GM18511 (cell line): ENCODE measurements around the gene NTRK3.

Experiments
- ATAC-seq: cut with Tn5 transposase; IDR thresholded peaks from one replicate; pipeline ENCODE4 v1.9.1; 2021; ENCODE audit warnings: mild to moderate bottlenecking, moderate library complexity; ENCODE audit not compliant: unreplicated experiment

The NTRK3 gene

GRCh38 chr15:88188300-88188699 lies 68.2 kb downstream of the NTRK3 start:
- ATAC-seq = no peak

- no peak for ATAC-seq
Measured at GRCh38 chr15:88187195-88187594, 69.3 kb downstream of the NTRK3 start.

DNA sequence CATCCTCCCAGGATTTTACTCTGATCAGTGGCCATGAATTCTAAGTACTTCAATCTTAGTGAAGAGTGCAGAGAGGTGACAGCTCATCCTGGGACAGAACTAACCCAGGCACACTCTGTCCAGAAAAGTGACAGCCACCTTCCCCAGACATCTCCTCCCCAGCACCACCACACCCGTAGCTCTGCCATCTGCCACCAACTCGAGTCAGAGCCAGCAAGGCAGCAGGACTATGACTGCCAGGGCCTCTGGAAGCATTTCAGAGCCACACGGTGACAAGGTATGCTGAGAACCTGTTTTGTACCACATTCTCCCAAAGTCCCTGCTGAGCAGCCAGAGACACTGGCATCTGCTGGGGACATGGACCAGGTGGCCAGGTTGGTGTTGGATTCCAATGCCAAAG lies 71.0 kb downstream of the NTRK3 start:
- ATAC-seq = no peak

DNA sequence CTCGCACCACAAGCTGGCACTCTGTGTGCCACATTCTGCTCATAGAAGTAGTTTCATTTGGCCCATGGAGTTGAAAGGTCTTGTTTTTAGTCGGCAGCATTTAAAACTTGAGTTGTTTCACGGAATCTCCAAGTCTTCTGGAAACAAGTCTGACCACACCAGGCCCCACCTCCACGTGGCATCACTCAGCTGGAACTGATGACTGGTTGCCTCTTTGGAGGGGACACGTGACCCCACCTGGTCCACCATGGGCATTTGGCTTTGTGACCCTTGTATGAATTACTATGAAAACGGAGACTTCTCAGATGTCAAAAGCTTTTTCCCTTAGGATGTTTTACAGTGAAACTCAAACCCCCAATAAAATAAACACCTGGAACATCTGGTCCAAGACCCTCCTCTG lies 74.9 kb downstream of the NTRK3 start:
- ATAC-seq = no peak

GRCh38 chr15:88179562-88179961 lies 77.0 kb downstream of the NTRK3 start:
- ATAC-seq = peak; percentile 95

GRCh38 chr15:88178631-88179030 lies 77.9 kb downstream of the NTRK3 start:
- peak; percentile 51 for ATAC-seq

- no peak for ATAC-seq
Measured at GRCh38 chr15:88177451-88177850, 79.1 kb downstream of the NTRK3 start.

- ATAC-seq = no peak
Measured at GRCh38 chr15:88174571-88174970, 82.0 kb downstream of the NTRK3 start.

- ATAC-seq = no peak
Measured at GRCh38 chr15:88166082-88166993, 90.2 kb downstream of the NTRK3 start.

GRCh38 chr15:88161636-88162035 lies 94.9 kb downstream of the NTRK3 start:
- no peak for ATAC-seq

GRCh38 chr15:88155310-88155709 lies 101.2 kb downstream of the NTRK3 start:
- no peak for ATAC-seq

DNA sequence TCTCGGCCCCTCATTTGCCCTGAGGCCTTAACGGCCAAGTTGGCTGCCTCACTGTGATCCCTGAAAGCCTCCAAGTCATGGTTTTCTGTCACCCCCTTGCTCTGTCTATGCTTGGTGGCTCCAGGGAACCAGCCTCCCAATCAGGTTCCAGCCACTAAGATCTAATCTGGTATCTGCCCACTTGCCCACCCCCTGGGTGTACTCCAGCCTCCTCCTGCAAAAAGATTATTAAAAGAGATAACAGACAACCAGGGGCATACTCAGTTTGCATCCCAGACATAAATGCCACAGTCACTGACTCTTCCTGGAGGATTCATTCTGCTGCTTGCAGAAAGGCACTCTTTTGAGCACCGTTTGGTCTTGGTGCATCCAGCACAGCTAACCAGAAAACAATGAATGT lies 103.9 kb downstream of the NTRK3 start:
- no peak for ATAC-seq

DNA sequence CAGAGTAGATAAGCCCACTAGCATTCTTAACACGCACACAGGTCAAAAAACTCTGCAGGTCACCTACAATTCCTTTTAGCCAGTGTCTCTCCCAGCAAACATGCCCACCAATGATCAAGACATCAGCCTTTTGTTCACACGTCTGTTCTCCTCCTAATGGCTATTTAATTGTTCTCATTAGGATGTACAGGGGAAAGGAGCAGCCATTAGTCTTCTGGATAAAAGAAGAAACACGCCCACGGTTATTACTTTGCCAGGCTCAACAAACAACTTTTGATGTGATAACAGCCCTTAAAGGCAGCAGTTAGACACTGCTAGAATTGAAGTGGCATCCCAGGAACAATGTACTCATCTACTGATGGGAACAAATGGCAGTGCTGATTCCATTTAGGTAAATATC lies 108.8 kb downstream of the NTRK3 start:
- no peak for ATAC-seq

GRCh38 chr15:88144921-88145653 lies 111.5 kb downstream of the NTRK3 start:
- no peak for ATAC-seq

GRCh38 chr15:88142121-88142520 lies 114.4 kb downstream of the NTRK3 start:
- ATAC-seq = no peak

DNA sequence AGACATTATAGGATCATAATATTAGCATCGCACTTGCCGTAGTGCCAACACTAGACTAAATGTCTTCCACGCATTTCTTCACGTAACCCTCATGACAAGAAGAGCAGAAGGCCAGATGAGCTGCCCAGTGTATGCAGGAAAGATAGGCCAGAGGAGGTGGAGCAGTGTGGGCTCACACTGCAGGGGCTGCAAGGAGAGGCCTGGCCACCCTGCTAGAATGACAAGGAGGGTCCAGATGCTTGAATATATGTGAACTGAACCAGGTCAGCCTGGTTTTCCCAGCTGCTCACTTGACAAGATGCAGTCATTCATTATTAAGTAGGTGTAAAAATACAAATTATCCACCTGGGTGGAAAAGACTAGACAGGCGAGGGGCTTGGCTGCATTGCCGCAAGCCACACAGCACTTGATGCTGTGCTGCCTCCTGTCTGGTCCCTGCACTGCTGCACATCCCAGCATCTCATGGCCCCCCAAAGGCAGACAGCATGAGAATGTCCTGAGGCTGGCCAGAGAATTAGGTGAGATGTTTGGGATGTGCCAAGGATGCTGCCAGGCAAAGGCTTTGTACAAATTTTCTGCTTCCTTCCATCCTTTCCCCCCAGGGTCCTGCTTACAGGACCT lies 115.2 kb downstream of the NTRK3 start:
- no peak for ATAC-seq

DNA sequence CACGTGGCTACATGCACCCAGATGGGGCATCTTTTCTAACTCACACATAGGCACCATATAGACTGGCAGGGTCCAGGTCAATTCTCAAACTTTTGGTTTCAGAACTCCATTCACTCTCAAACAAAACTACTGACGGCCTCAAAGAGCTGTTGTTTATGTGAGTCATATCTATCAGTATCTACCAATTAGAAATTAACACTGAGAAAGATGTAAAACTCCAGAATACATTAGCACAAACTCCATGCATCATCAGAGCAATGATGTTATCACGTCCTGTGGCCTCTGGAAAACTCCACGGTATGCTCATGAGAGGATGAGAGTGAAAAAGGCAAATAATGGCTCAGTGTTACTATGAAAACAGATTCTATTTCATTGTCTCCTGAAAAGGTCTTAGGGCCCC lies 116.1 kb downstream of the NTRK3 start:
- ATAC-seq = no peak

DNA sequence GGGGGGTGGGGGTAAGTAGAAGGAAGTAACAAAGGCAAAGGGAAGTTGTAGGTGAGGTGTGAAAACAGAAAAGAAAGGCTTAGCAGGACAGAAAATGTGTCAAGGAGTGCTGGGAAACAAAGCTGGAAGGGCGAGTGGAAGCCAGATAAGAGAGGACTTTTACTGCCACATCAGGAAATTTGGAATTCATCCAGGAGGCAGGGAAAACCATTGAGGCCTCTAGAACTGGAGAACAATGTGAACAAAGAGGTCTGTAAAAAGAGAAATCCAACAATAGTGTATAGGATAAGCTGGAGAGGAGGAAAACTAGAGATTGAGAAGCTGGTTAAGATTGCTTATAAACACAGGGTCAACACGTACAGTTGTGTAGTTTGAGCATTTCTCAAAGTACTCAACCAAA lies 116.6 kb downstream of the NTRK3 start:
- ATAC-seq = no peak

GRCh38 chr15:88133795-88134194 lies 122.7 kb downstream of the NTRK3 start:
- ATAC-seq = no peak

DNA sequence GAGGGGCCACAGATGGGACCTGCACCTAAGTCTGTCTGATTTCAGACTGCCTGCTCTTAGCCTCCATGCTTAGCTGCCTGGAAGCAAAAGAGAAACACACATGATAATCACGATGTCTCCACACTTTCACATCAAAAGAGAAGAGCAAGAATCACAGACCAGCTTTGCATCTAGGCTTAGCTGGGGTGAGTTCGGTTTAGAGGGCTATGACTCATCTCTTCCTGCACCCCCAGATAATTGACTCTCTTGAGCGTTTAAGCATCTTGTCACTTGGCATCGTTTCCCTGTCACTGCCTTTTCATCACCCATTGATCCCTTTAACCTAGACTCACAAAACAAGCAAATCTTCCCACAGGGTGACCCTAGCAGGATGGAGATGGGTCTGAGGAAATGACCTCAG lies 124.0 kb downstream of the NTRK3 start:
- ATAC-seq = no peak

- no peak for ATAC-seq
Measured at GRCh38 chr15:88131937-88132336, 124.6 kb downstream of the NTRK3 start.

DNA sequence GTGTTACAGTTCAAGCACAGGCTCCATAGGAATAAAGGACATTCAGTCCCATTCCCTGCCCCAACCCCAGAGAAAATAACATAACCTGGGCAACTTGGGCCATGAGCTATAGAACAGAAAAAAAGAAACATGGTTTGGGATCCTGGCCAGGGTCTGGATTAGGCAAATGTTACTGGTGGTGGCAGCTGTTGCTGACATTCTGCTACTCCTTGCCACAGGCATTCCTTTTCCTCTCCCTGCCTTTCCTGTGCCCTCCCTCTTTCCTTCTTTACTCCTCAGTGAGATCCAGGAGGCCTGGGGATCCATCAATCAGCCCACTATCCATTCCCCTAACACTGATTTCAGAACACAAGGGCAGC lies 129.1 kb downstream of the NTRK3 start:
- ATAC-seq = no peak
